Colonic mucosa (tissue), 4 donors: ENCODE measurements around the gene ANKRD36. TPM values are rescaled to one million over a fixed set of nuclear protein-coding genes. Genes with fewer than 3 reads are reported as not detected.
"Not testable (repeated sequence)": the region's sequence is repeated elsewhere in the genome, so short reads cannot be mapped to it uniquely, and the experiment has no call there.

Experiments used
- DNase-seq: peaks from one replicate; pipeline ENCODE4 v3.0.0-alpha.2; 2020
- H3K27ac ChIP-seq: fragments of 200-600 bp; one replicate; pipeline ENCODE4 v1.8.0; 2021
- H3K27me3 ChIP-seq: fragments of 200-600 bp; one replicate; pipeline ENCODE4 v1.8.0; 2021
- H3K36me3 ChIP-seq: fragments of 200-600 bp; one replicate; pipeline ENCODE4 v1.8.0; 2021
- H3K4me1 ChIP-seq: fragments of 200-600 bp; one replicate; pipeline ENCODE4 v1.8.0; 2021; ENCODE audit warnings: mild to moderate bottlenecking
- H3K4me3 ChIP-seq: fragments of 200-600 bp; one replicate; pipeline ENCODE4 v1.8.0; 2021
- H3K9ac ChIP-seq, 2 donors: one replicate each; pipeline ENCODE4 v1.7.0; 2013; ENCODE audit warnings: control low read depth in 2 of 2, low read depth in 2 of 2, low read length in 2 of 2
- H3K9me3 ChIP-seq: fragments of 200-600 bp; one replicate; pipeline ENCODE4 v1.8.0; 2021
- CTCF ChIP-seq: fragments of 200-600 bp; IDR thresholded peaks from one replicate; pipeline ENCODE4 v1.8.0; 2022; ENCODE audit warnings: antibody characterized with exemption, mild to moderate bottlenecking
- intact Hi-C: fragments of 100-400 bp; cut with DNase I; formaldehyde crosslinking; loops from one replicate; pipeline ENCODE4 v1.14.1; 2022
- total RNA-seq, 2 donors: library from RNA; stranded (reverse); fragmentation: NEBNext Ultra II Directional in 1 of 2; extraction: Animal tissue kit (Norgen Biotek cat#: 25700) in 1 of 2; gene quantifications; one replicate each; pipeline ENCODE4 v1.2.1, GENCODE V29; 2021
- donor health status: healthy.
- donor health status: DM: no; HTN: no; CAD: no.
- donor health status: DM: no; HTN: no; CAD: no.

The ANKRD36 gene
- total RNA-seq, 2 donors from 2014 or later, result 16.6 to 22.1 TPM

- H3K4me1 ChIP-seq, DNase-seq, H3K9ac ChIP-seq, H3K27me3 ChIP-seq, H3K27ac ChIP-seq, H3K9me3 ChIP-seq, intact Hi-C loops, H3K4me3 ChIP-seq, H3K36me3 ChIP-seq: not testable (repeated sequence)
Observed at GRCh38 chr2:97085093-97085492, 27.9 kb upstream of the ANKRD36 start.

GRCh38 chr2:97088706-97089105 is 24.2 kb upstream of the ANKRD36 start:
- intact Hi-C loops, H3K9me3 ChIP-seq, H3K4me3 ChIP-seq, DNase-seq, H3K4me1 ChIP-seq, H3K36me3 ChIP-seq, H3K27me3 ChIP-seq, H3K27ac ChIP-seq, H3K9ac ChIP-seq: not testable (repeated sequence)

GRCh38 chr2:97092946-97093345 is 20.0 kb upstream of the ANKRD36 start:
- H3K9ac ChIP-seq, DNase-seq, H3K27ac ChIP-seq, H3K9me3 ChIP-seq, H3K36me3 ChIP-seq, intact Hi-C loops, H3K4me3 ChIP-seq, H3K4me1 ChIP-seq, H3K27me3 ChIP-seq: not testable (repeated sequence)

- H3K36me3 ChIP-seq, H3K9me3 ChIP-seq, DNase-seq, H3K27me3 ChIP-seq, H3K27ac ChIP-seq, H3K9ac ChIP-seq, intact Hi-C loops, H3K4me1 ChIP-seq: not testable (repeated sequence)
- peak overlapping the region; percentile 27 for H3K4me3 ChIP-seq
Observed at GRCh38 chr2:97093983-97094771, 18.8 kb upstream of the ANKRD36 start.

- Histone ChIP-seq H3K9ac (peak within 1 kb of the TSS in 1 of 2 donors; percentile 43), H3K4me3 (peak within 1 kb of the TSS; percentile 27)
- intact Hi-C loops, H3K27ac ChIP-seq, H3K27me3 ChIP-seq, H3K4me1 ChIP-seq, H3K36me3 ChIP-seq, H3K9me3 ChIP-seq: not testable (repeated sequence)
- DNase-seq, result peak; percentile 87
Observed at GRCh38 chr2:97094772-97095611, 18.0 kb upstream of the ANKRD36 start, which contains the start of gene FAHD2B. Gene FAHD2B (minus strand): TSS chr2:97094882. CDS start chr2:97091706, 3,176 bp downstream.

GRCh38 chr2:97095661-97096060 is 17.3 kb upstream of the ANKRD36 start:
- H3K9me3 ChIP-seq, result no peaks in the 10 kb centered on the region
- no peak overlapping the region for H3K27ac ChIP-seq
- H3K9ac ChIP-seq, result no peak overlapping the region
- intact Hi-C loops, result no loop called here
- TF ChIP-seq CTCF, result no peak
- no peaks in the 10 kb centered on the region for H3K36me3 ChIP-seq
- peaks cover 3% of the 10 kb centered on the region for H3K4me1 ChIP-seq
- H3K4me3 ChIP-seq, result no peak overlapping the region
- H3K27me3 ChIP-seq, result no peaks in the 10 kb centered on the region
- no peak for DNase-seq

- H3K27me3 ChIP-seq, H3K27ac ChIP-seq, H3K36me3 ChIP-seq, H3K4me3 ChIP-seq, H3K9me3 ChIP-seq, H3K9ac ChIP-seq, H3K4me1 ChIP-seq, DNase-seq, intact Hi-C loops: not testable (repeated sequence)
Observed at GRCh38 chr2:97098786-97099372, 14.1 kb upstream of the ANKRD36 start.

GRCh38 chr2:97106878-97107277 is 6.1 kb upstream of the ANKRD36 start:
- H3K27me3 ChIP-seq, H3K9me3 ChIP-seq, DNase-seq, H3K4me3 ChIP-seq, H3K27ac ChIP-seq, H3K9ac ChIP-seq, H3K36me3 ChIP-seq, H3K4me1 ChIP-seq, intact Hi-C loops: not testable (repeated sequence)

GRCh38 chr2:97111246-97111645 is 1.7 kb upstream of the ANKRD36 start:
- H3K4me3 ChIP-seq, H3K9me3 ChIP-seq, H3K36me3 ChIP-seq, DNase-seq, H3K27ac ChIP-seq, intact Hi-C loops, H3K9ac ChIP-seq, H3K4me1 ChIP-seq, H3K27me3 ChIP-seq: not testable (repeated sequence)
